Measurements from ENCODE around the gene SBSN. TPM values are rescaled to one million over a fixed set of nuclear protein-coding genes. Genes with fewer than 3 reads are reported as not detected.

Gene SBSN
- total RNA-seq, 1 donor from 2014 or later = not detected

GRCh38 chr19:35539850-35540249, 11.7 kb upstream of the SBSN start:
- DNase-seq (ENCODE audit: missing footprints) (no peak), ATAC-seq (no peak)
- intact Hi-C loops (cut with DNase I) = no loop called here

DNA sequence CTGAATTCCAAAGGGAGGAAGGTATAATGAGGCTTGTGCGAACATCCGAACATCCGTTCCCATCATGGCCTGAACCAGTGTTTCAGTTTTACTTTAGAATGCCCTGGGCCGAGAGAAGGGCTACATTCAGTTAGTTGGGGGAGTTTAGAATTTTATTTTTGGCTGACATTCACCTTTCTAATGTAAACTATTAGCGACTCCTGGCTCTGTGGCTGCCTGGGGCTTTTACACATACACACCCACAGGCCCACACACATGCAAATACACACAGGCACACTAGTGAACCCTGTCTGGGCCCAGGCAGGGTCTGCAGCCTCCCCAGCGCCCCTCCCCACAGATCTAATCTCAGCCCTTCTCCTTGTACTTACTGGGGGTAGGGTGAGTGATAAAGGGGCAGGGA, 11.2 kb upstream of the SBSN start:
- DNase-seq (ENCODE audit: missing footprints) (no peak), ATAC-seq (no peak)
- intact Hi-C loops (cut with DNase I) = no loop called here

DNA sequence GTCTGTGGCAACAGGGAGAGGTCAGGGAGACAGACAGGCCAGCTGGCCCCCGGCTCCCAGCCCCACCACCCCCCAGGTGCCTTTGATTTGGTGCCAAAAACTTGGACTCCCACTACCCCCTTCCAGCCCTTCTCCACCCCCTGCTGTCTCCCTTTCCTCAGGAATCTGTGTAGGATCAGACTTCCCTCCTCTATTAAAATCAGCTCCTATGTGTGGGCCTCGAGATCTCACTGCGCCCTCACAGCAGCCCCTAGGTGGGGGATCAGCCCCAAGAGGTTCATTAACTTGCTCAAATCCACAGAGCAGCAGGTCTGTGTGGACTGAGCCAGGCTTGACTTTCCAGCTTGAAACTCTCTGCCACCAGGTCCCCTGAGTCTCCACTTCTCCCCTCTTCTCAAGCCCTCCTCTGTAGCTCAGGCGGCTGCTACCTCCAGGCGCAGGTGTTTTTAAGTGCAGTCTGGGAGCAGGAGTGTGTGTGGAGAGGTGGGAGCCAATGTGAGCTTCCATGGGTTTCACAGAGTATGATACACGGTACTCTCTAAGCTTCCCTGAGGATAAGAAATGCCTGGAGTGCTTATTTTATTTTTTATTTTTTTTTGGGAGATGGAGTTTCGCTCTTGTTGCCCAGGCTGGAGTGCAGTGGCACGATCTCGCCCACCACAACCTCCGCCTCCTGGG, 6.8 kb upstream of the SBSN start:
- DNase-seq (ENCODE audit: missing footprints) (no peak), ATAC-seq (no peak)
- intact Hi-C loops (cut with DNase I) = no loop called here

DNA sequence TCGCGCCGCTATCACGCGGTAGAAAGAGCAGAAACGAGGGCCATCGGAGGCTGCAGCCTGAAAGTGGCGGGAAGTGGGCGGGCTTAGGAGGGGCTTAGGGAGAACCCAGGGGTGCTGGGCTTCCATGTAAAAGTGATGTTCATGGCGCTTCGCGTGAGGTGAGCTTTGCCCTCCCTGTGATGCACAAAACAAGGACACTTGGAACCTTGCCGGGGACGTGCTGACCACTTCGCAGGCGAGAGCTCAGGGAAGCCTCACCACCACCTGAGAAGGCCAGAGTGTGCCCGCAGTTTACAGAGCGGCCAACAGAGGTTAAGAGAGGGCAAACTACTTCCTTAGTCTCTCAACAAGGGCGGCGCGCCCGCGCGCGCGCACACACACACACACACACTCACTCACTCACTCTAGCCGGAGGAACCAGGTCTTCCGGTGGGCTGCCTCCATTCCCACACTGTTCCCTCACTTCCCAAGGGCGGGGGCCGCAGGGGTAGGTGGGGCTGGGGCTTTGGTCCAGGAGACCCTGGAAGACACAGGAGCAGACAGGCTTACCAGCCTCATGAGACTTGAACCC, 5.8 kb upstream of the SBSN start:
- intact Hi-C loops (cut with DNase I) = no loop called here
- ATAC-seq (no peak), DNase-seq (ENCODE audit: missing footprints) (no peak)

GRCh38 chr19:35533201-35533821, 5.2 kb upstream of the SBSN start, which contains the start of gene GAPDHS:
Gene GAPDHS, plus strand, starts transcription at chr19:35533456. Its CDS starts 72 bp downstream, at chr19:35533528.
- ATAC-seq = no peak
- DNase-seq (ENCODE audit: missing footprints) = no peak
- intact Hi-C loops (cut with DNase I) = no loop called here

- ATAC-seq = no peak
- no peak for DNase-seq (ENCODE audit: missing footprints)
- intact Hi-C loops (cut with DNase I) = no loop called here
These were observed 3.2 kb upstream of the SBSN start for GRCh38 chr19:35531291-35531690.

- intact Hi-C loops (cut with DNase I) = no loop called here
- DNase-seq (ENCODE audit: missing footprints) (no peak), ATAC-seq (no peak)
These were observed 1.4 kb upstream of the SBSN start for GRCh38 chr19:35529241-35530218.

DNA sequence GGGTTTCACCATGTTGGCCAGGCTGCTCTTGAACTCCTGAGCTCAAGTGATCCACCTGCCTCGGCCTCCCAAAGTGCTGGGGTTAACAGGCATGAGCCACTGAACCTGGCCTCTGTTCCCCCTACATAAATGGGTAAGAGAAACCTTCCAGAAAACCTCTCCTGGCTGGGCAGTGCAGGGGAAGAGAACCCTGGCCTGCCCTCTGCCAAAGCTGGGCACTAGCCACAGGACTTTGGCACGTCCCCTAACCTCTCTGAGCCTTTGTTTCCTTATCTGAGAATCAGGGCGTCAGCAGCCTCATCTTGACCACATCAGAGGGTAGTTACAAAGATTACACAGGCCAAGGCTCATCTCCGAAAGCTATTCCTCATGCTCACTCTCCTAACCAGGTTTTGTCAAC, 2.2 kb downstream of the SBSN start:
- intact Hi-C loops (cut with DNase I) = no loop called here
- DNase-seq (ENCODE audit: missing footprints) (no peak), ATAC-seq (no peak)

DNA sequence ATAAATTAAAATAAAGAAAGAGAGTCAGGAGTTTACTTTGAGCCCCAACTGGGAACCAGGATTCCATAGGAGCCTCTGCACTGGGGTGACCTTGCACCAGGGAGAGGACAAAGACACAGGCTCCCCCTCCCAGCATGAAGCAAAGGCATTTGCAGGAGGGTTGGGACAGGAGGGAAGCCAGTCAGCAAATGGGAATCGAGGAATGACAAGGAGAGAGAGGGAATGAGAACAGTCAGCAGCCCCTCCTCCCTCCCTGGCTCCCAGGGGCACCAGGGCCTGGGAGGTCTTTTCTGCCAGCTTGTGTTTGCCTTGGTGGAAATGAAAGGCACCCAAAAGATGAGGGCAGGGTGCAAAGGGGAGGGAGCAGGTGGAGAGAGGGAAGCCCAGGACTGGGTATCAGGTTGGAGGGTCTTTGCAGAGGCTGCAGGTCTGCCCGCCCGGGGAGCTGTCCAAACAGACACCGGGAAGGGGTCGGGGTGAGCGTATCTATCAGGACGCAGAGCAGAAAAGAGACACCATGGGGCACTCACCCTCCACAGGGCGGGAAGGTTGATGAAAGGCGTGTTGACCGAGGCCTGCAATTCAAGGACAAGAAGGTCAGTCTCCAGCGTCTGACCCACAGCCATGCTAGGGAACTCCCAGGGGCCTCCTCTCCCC, 3.8 kb downstream of the SBSN start:
- DNase-seq (ENCODE audit: missing footprints) (no peak), ATAC-seq (no peak)
- intact Hi-C loops (cut with DNase I) = no loop called here

GRCh38 chr19:35522745-35523327, 5.3 kb downstream of the SBSN start:
- intact Hi-C loops (cut with DNase I) = no loop called here
- ATAC-seq (no peak), DNase-seq (ENCODE audit: missing footprints) (no peak)

GRCh38 chr19:35521124-35521743, 6.9 kb downstream of the SBSN start:
- intact Hi-C loops (cut with DNase I) = no loop called here
- no peak for DNase-seq (ENCODE audit: missing footprints)
- no peak for ATAC-seq

GRCh38 chr19:35519291-35519690, 8.8 kb downstream of the SBSN start:
- intact Hi-C loops (cut with DNase I) = no loop called here
- no peak for ATAC-seq
- DNase-seq (ENCODE audit: missing footprints) = no peak

DNA sequence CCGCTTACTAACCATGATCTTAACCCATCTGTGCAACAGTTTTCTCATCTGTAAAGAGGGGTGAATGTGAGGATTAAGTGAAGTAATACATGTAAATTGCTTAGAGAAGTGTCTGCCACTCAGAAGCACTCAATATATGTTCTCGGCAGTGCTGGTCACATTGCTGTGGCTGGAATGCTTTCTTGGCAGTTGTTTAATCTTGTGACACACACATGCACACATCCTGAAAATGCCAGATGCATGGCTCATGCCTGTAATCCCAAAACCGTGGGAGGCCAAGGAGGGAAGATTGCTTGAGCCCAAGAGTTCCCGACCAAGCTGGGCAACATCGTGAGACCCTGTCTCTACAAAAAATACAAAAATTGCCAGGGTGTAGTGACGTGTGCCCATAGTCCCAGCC, 9.8 kb downstream of the SBSN start:
- DNase-seq (ENCODE audit: missing footprints) (no peak), ATAC-seq (no peak)
- intact Hi-C loops (cut with DNase I) = no loop called here

DNA sequence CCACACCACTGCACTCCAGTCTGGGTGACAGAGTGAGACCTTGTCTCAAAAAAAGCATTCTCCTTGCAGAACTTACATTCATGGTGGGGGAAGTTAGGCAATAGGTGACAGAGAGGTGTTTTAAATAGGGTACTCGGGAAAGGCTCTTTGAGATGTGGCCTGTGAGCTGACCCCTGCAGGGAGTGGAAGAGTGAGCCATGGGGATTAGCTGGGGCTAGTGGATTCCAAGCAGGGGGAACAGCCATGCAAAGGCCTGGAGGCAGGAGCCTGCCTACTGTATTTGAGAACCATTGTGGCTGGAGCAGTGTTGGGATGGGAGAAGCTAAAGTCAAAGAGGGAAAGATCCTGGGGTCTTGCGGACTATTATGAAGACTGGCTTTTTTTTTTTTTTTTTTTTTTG, 10.8 kb downstream of the SBSN start:
- intact Hi-C loops (cut with DNase I) = no loop called here
- DNase-seq (ENCODE audit: missing footprints) (no peak), ATAC-seq (no peak)

- intact Hi-C loops (cut with DNase I) = no loop called here
- no peak for ATAC-seq
- DNase-seq (ENCODE audit: missing footprints) = no peak
These were observed 11.8 kb downstream of the SBSN start for GRCh38 chr19:35516310-35516709.

GRCh38 chr19:35514282-35514809, 13.8 kb downstream of the SBSN start:
- ATAC-seq (no peak), DNase-seq (ENCODE audit: missing footprints) (no peak)
- intact Hi-C loops (cut with DNase I) = no loop called here

- intact Hi-C loops (cut with DNase I) = no loop called here
- no peak for ATAC-seq
These were observed 14.4 kb downstream of the SBSN start, which contains the start of gene DMKN for GRCh38 chr19:35513628-35514281. Gene DMKN, minus strand, starts transcription at chr19:35513649. Its CDS starts 174 bp downstream, at chr19:35513475.

More at GRCh38 chr19:35513628-35514281, 14.4 kb downstream of the SBSN start, which contains the start of gene DMKN:
- DNase-seq (ENCODE audit: missing footprints) = no peak
